ENCODE results near the gene KIF11. TPM values are rescaled to one million over a fixed set of nuclear protein-coding genes. Genes with fewer than 3 reads are reported as not detected.

KIF11 gene
- polyA plus RNA-seq, 3 donors: 0.07 to 0.55 (median 0.40) TPM

- no CpG with 5 or more reads among the region's 3 CpGs for WGBS (ENCODE audit: insufficient coverage)
- H3K4me1 Mint-ChIP-seq: peaks cover 2% of the 10 kb centered on the region
- Histone ChIP-seq H2AFZ (ENCODE audit: insufficient read depth, low read depth, low read length, poor library complexity, severe bottlenecking) (no peak overlapping the region), H3K27ac (ENCODE audit: low read depth in 1 of 2, low read length in 2 of 2) (no peak overlapping the region), H3K36me3 (replicated peaks in 1 of 2; ENCODE audit: control insufficient read depth in 1 of 2, insufficient read depth in 2 of 2, low read length in 2 of 2) (peaks cover 24 to 67% of the 10 kb centered on the region in 2 donors), H3K4me2 (replicated peaks; ENCODE audit: extremely low read depth, low read length, poor library complexity, severe bottlenecking) (no peak overlapping the region), H3K9ac (ENCODE audit: insufficient read depth, low read length, poor library complexity, severe bottlenecking) (no peak overlapping the region), H4K20me1 (ENCODE audit: insufficient read depth, low read length) (no peaks in the 10 kb centered on the region), H3K79me2 (ENCODE audit: insufficient read depth, low read length) (peaks cover 83% of the 10 kb centered on the region), H3K4me1 (ENCODE audit: control insufficient read depth in 1 of 2, insufficient read depth in 2 of 2, low read length in 2 of 2) (no peaks in the 10 kb centered on the region), H3K4me3 (replicated peaks in 1 of 3; ENCODE audit: low read depth in 2 of 3, low read length in 3 of 3) (no peak overlapping the region), H3K27me3 (ENCODE audit: control insufficient read depth in 2 of 2, insufficient read depth in 2 of 2, low read length in 2 of 2) (no peaks in the 10 kb centered on the region), H3K9me3 (replicated peaks in 1 of 2; ENCODE audit: control insufficient read depth in 1 of 2, insufficient read depth in 1 of 2, low read length in 2 of 2) (no peaks in the 10 kb centered on the region)
- TF ChIP-seq CTCF (IDR thresholded peaks at IDR 0.05): no peak
- no peak overlapping the region for H3K4me3 Mint-ChIP-seq
- intact Hi-C loops (cut with micrococcal nuclease): no loop called here
- no peaks in the 10 kb centered on the region for H3K9me3 Mint-ChIP-seq
- peak overlapping the region in 1 of 7 donors; percentile 87 for H3K27ac Mint-ChIP-seq
- DNase-seq: no peak
- peaks cover 29 to 75% of the 10 kb centered on the region in 2 donors for H3K36me3 Mint-ChIP-seq
- H3K27me3 Mint-ChIP-seq (ENCODE audit: low read depth in 3 of 3): no peaks in the 10 kb centered on the region
These were observed 22.6 kb downstream of the KIF11 start for GRCh38 chr10:92615515-92615914.

GRCh38 chr10:92619368-92619767 is 26.4 kb downstream of the KIF11 start:
- H3K4me3 ChIP-seq (replicated peaks in 1 of 3; ENCODE audit: low read depth in 2 of 3, low read length in 3 of 3): no peak overlapping the region
- no peaks in the 10 kb centered on the region for H3K9me3 ChIP-seq (replicated peaks in 1 of 2; ENCODE audit: control insufficient read depth in 1 of 2, insufficient read depth in 1 of 2, low read length in 2 of 2)
- peak overlapping the region in 1 of 2 donors; percentile 45 for H3K27ac ChIP-seq (ENCODE audit: low read depth in 1 of 2, low read length in 2 of 2)
- peaks cover 34 to 72% of the 10 kb centered on the region in 2 donors for H3K36me3 ChIP-seq (replicated peaks in 1 of 2; ENCODE audit: control insufficient read depth in 1 of 2, insufficient read depth in 2 of 2, low read length in 2 of 2)
- Mint-ChIP-seq H3K9me3 (no peaks in the 10 kb centered on the region), H3K4me3 (no peak overlapping the region), H3K4me1 (peaks cover 2% of the 10 kb centered on the region), H3K27me3 (ENCODE audit: low read depth in 3 of 3) (peaks cover 0 to 2% (median 0%) of the 10 kb centered on the region in 3 donors), H3K36me3 (peaks cover 41 to 80% of the 10 kb centered on the region in 2 donors), H3K27ac (peak overlapping the region in 1 of 7 donors; percentile 36)
- H3K27me3 ChIP-seq (ENCODE audit: control insufficient read depth in 2 of 2, insufficient read depth in 2 of 2, low read length in 2 of 2): no peaks in the 10 kb centered on the region
- H3K4me2 ChIP-seq (replicated peaks; ENCODE audit: extremely low read depth, low read length, poor library complexity, severe bottlenecking): no peak overlapping the region
- H3K79me2 ChIP-seq (ENCODE audit: insufficient read depth, low read length): peaks cover 66% of the 10 kb centered on the region
- H4K20me1 ChIP-seq (ENCODE audit: insufficient read depth, low read length): no peaks in the 10 kb centered on the region
- H2AFZ ChIP-seq (ENCODE audit: insufficient read depth, low read depth, low read length, poor library complexity, severe bottlenecking): no peak overlapping the region
- no peak for TF ChIP-seq CTCF (IDR thresholded peaks at IDR 0.05)
- intact Hi-C loops (cut with micrococcal nuclease): no loop called here
- peak in 1 of 3 donors; percentile 4 for DNase-seq
- no peaks in the 10 kb centered on the region for H3K4me1 ChIP-seq (ENCODE audit: control insufficient read depth in 1 of 2, insufficient read depth in 2 of 2, low read length in 2 of 2)
- H3K9ac ChIP-seq (ENCODE audit: insufficient read depth, low read length, poor library complexity, severe bottlenecking): no peak overlapping the region
